A549 (cell line): Measurements from ENCODE around the gene AXIN2. TPM values are rescaled to one million over a fixed set of nuclear protein-coding genes. Genes with fewer than 3 reads are reported as not detected.

Source experiments
- ATAC-seq, 2 experiments: fragments of 200-7000 bp in 1 of 2; fragments of >200 bp in 1 of 2; cut with Nextera tagmentation in 1 of 2; cut with Tn5 transposase in 1 of 2; 3 replicates each; pipeline versions ENCODE4 v1.8.0 to v1.9.1; 2018 to 2020; ENCODE audit warnings: mild to moderate bottlenecking in 1 of 2, moderate library complexity in 1 of 2
- CTCF ChIA-PET: fragments of 300-600 bp; sonication (Branson Sonifier 250); formaldehyde crosslinking; extraction: SDS; loops from one replicate; lab custom pipeline; 2021; ENCODE audit warnings: antibody characterized with exemption, inconsistent platforms; lab: Yijun Ruan, JAX
- POLR2A ChIA-PET: fragments of 350-600 bp; formaldehyde crosslinking; extraction: SDS; loops from one replicate; lab custom pipeline; 2021; ENCODE audit warnings: antibody characterized with exemption, inconsistent platforms; lab: Yijun Ruan, JAX
- DNase-seq, 2 experiments: peaks; one replicate each; pipeline versions ENCODE4 v3.0.0 to v3.0.0-alpha.2; 2011 to 2016; ENCODE audit warnings: low read depth in 1 of 2, low spot score in 1 of 2
- FAIRE-seq: peaks from 2 replicates; lab custom pipeline; 2011; peaks lifted over from hg19 to GRCh38; lab: Jason Lieb, UNC
- H3K27ac ChIP-seq, 2 experiments: fragments of >200 bp; sonication (Bioruptor Twin); formaldehyde crosslinking; 3 replicates each; pipeline ENCODE4 v1.5.1; 2016 to 2017
- H3K4me1 ChIP-seq: fragments of >200 bp; sonication (Bioruptor Twin); formaldehyde crosslinking; 3 replicates; pipeline ENCODE4 v1.6.1; 2016
- H3K4me2 ChIP-seq: fragments of >200 bp; sonication (Bioruptor Twin); formaldehyde crosslinking; 3 replicates; pipeline ENCODE4 v1.6.1; 2016
- H3K4me3 ChIP-seq: fragments of >200 bp; sonication (Bioruptor Twin); formaldehyde crosslinking; 3 replicates; pipeline ENCODE4 v1.5.1; 2016
- H3K9me3 ChIP-seq: fragments of >200 bp; sonication (Bioruptor Twin); formaldehyde crosslinking; 3 replicates; pipeline ENCODE4 v1.6.1; 2016
- ELK1 ChIP-seq: fragments of 150-350 bp; IDR thresholded peaks from 2 replicates; pipeline ENCODE4 v1.6.1; 2014; ENCODE audit warnings: low read depth, mild to moderate bottlenecking, low read length
- EP300 ChIP-seq, 2 experiments: fragments of >200 bp; sonication (Bioruptor Twin); formaldehyde crosslinking; IDR thresholded peaks; 2 replicates in 1 of 2; 3 replicates in 1 of 2; pipeline ENCODE4 v1.6.1; 2016 to 2017
- NFE2L2 ChIP-seq: fragments of 150-350 bp; conservative IDR thresholded peaks from 2 replicates; pipeline ENCODE4 v1.6.1; 2014; ENCODE audit warnings: low read length
- RAD21 ChIP-seq, 2 experiments: fragments of >200 bp in 1 of 2; sonication (Bioruptor Twin) in 1 of 2; formaldehyde crosslinking in 1 of 2; IDR thresholded peaks in 1 of 2; conservative IDR thresholded peaks in 1 of 2; 2 replicates in 1 of 2; 3 replicates in 1 of 2; pipeline ENCODE4 v1.6.1; 2012 to 2018; ENCODE audit warnings: inconsistent platforms in 1 of 2
- SREBF2 ChIP-seq: fragments of 450-650 bp; IDR thresholded peaks from 2 replicates; pipeline ENCODE4 v1.6.1; 2014; ENCODE audit warnings: mild to moderate bottlenecking, moderate library complexity
- ZFP36 ChIP-seq: fragments of 450-650 bp; IDR thresholded peaks from 2 replicates; pipeline ENCODE4 v1.6.1; 2014; ENCODE audit warnings: borderline replicate concordance; ENCODE audit not compliant: partially characterized antibody
- WGBS: methylation state at CpG from one replicate; pipeline ENCODE4 v1.1.6; 2017; ENCODE audit errors: missing lambda C conversion rate; 5-methylcytosine and 5-hydroxymethylcytosine counted together
- polyA plus RNA-seq, 4 experiments: library from polyadenylated mRNA; depleted of rRNA in 3 of 4; stranded (reverse); fragments of >200 nt; fragmentation: RNase III in 1 of 4; extraction: RNeasy Plus Mini Kit Qiagen cat#74134 plus additional on column Dnase treatment in 1 of 4; gene quantifications; 2 replicates in 3 of 4; 3 replicates in 1 of 4; pipeline ENCODE4 v1.2.3, GENCODE V29; 2011 to 2017

Gene AXIN2
- polyA plus RNA-seq, 2 of the 4 experiments (the other 2 are of a cell fraction): 4.0 to 4.9 TPM

GRCh38 chr17:65479282-65479681 is 82.2 kb downstream of the AXIN2 start:
- ATAC-seq (no peak), DNase-seq (no peak), FAIRE-seq (no peak)
- Histone ChIP-seq H3K4me3 (no peak overlapping the region), H3K4me2 (no peak overlapping the region), H3K27ac (no peak overlapping the region), H3K4me1 (no peaks in the 10 kb centered on the region), H3K9me3 (no peaks in the 10 kb centered on the region; the same call in 2 of the 3 replicates)
- POLR2A ChIA-PET: no interaction called here
- TF ChIP-seq EP300 (IDR thresholded peaks at IDR 0.05) (no peak), ZFP36 (no peak), NFE2L2 (no peak), SREBF2 (no peak), ELK1 (no peak), RAD21 (conservative IDR thresholded peaks at IDR 0.05 in 1 of 2, IDR thresholded peaks at IDR 0.05 in 1 of 2) (no peak)
- CTCF ChIA-PET: interaction anchor here (1.0 kb wide), 1 partner anchor 185 kb away, joined by 3 read pairs; no protein-coding TSS in a partner anchor
- WGBS: 83% methylated on average over 2 of the region's 2 CpGs
